Measurements from ENCODE around the gene FAM76A.
"Not testable (repeated sequence)": the region's sequence is repeated elsewhere in the genome, so short reads cannot be mapped to it uniquely, and the experiment has no call there.

Gene FAM76A

GRCh38 chr1:27726173-27727044, 648 bp downstream of the FAM76A start:
- DNase-seq, result peak; percentile 80

- no peak for DNase-seq
These were observed 1.4 kb downstream of the FAM76A start for GRCh38 chr1:27727126-27727525.

GRCh38 chr1:27736252-27736651, 10.5 kb downstream of the FAM76A start:
- DNase-seq, result no peak

- DNase-seq, result no peak
These were observed 15.4 kb downstream of the FAM76A start for GRCh38 chr1:27741121-27741520.

GRCh38 chr1:27744556-27744955, 18.8 kb downstream of the FAM76A start:
- no peak for DNase-seq

GRCh38 chr1:27745466-27745865, 19.7 kb downstream of the FAM76A start:
- DNase-seq, result no peak

GRCh38 chr1:27752360-27752759, 26.6 kb downstream of the FAM76A start:
- DNase-seq, result no peak

- DNase-seq, result no peak
These were observed 29.5 kb downstream of the FAM76A start for GRCh38 chr1:27755286-27755685.

GRCh38 chr1:27755865-27756264, 30.1 kb downstream of the FAM76A start:
- DNase-seq, result no peak

- DNase-seq, result no peak
These were observed 33.5 kb downstream of the FAM76A start for GRCh38 chr1:27759236-27759635.

GRCh38 chr1:27760426-27760825, 34.7 kb downstream of the FAM76A start:
- DNase-seq, result no peak

- no peak for DNase-seq
These were observed 36.3 kb downstream of the FAM76A start for GRCh38 chr1:27762033-27762432.

GRCh38 chr1:27763358-27763757, 37.6 kb downstream of the FAM76A start:
- DNase-seq, result no peak

GRCh38 chr1:27770293-27770830, 44.6 kb downstream of the FAM76A start:
- DNase-seq, result no peak

GRCh38 chr1:27772036-27772931, 46.5 kb downstream of the FAM76A start:
- no peak for DNase-seq

- peak; percentile 99 for DNase-seq
These were observed 47.4 kb downstream of the FAM76A start, which contains the start of gene STX12 for GRCh38 chr1:27772932-27773825. STX12 (plus strand) TSS chr1:27773219; CDS start chr1:27773308, 89 bp downstream.

GRCh38 chr1:27773826-27774445, 48.2 kb downstream of the FAM76A start:
- DNase-seq, result no peak

GRCh38 chr1:27774654-27775053, 48.9 kb downstream of the FAM76A start:
- DNase-seq, result no peak

GRCh38 chr1:27775336-27775735, 49.6 kb downstream of the FAM76A start:
- DNase-seq, result not testable (repeated sequence)

- DNase-seq, result not testable (repeated sequence)
These were observed 50.5 kb downstream of the FAM76A start for GRCh38 chr1:27776276-27776675.

- DNase-seq, result no peak
These were observed 52.3 kb downstream of the FAM76A start for GRCh38 chr1:27778056-27778455.

- no peak for DNase-seq
These were observed 53.4 kb downstream of the FAM76A start for GRCh38 chr1:27779122-27779521.

All from activated CD8-positive, alpha-beta memory T cell treated with anti-CD3 and anti-CD28 coated beads for 24 hours (primary cell).